Endothelial cell of umbilical vein (primary cell): ENCODE results near the gene MBOAT2. TPM values are rescaled to one million over a fixed set of nuclear protein-coding genes. Genes with fewer than 3 reads are reported as not detected.

Experiments
- BruUV-seq: library from RNA; stranded (reverse); fragments of 400-500 nt; replicated peaks from 2 replicates; lab custom pipeline; 2021; lab: Mats Ljungman, UMichigan
- CTCF ChIA-PET: fragments of 300-600, 350-600 bp; sonication (Branson Sonifier 250); formaldehyde crosslinking; loops from one replicate; lab custom pipeline; 2021; ENCODE audit warnings: antibody characterized with exemption, inconsistent platforms; lab: Charles Lee
- POLR2A ChIA-PET: fragments of 300-600, 350-600 bp; sonication (Branson Sonifier 250); formaldehyde crosslinking; loops from one replicate; lab custom pipeline; 2021; ENCODE audit warnings: antibody characterized with exemption, inconsistent platforms; lab: Charles Lee
- DNase-seq: peaks from one replicate; pipeline ENCODE4 v3.0.0-alpha.2; 2011; ENCODE audit warnings: low read depth, low spot score
- FAIRE-seq: peaks from 2 replicates; lab custom pipeline; 2011; peaks lifted over from hg19 to GRCh38; lab: Jason Lieb, UNC
- H2AFZ ChIP-seq: 2 replicates; pipeline ENCODE4 v1.6.0; 2012; ENCODE audit warnings: low read depth, low read length, control low read depth, inconsistent platforms
- H3K27ac ChIP-seq: 2 replicates; pipeline ENCODE4 v1.5.1; 2011; ENCODE audit warnings: low read depth, mild to moderate bottlenecking, control low read depth, low read length, moderate library complexity; ENCODE audit not compliant: insufficient read depth
- H3K27me3 ChIP-seq, 2 experiments: 2 replicates each; pipeline versions ENCODE4 v1.6.0 to v1.6.1; 2011; ENCODE audit warnings: low read length in 2 of 2, mixed read lengths in 1 of 2; ENCODE audit not compliant: control insufficient read depth in 2 of 2, insufficient read depth in 2 of 2
- H3K36me3 ChIP-seq, 2 experiments: 2 replicates in 1 of 2; 3 replicates in 1 of 2; pipeline ENCODE4 v1.5.1; 2011; ENCODE audit warnings: low read length in 2 of 2, mild to moderate bottlenecking in 1 of 2, moderate library complexity in 1 of 2; ENCODE audit not compliant: control insufficient read depth in 2 of 2, insufficient read depth in 2 of 2; ENCODE audit errors: extremely low read depth in 1 of 2
- H3K4me1 ChIP-seq: 3 replicates; pipeline ENCODE4 v1.5.1; 2011; ENCODE audit warnings: mild to moderate bottlenecking, low read length; ENCODE audit not compliant: control insufficient read depth, insufficient read depth; ENCODE audit errors: extremely low read depth
- H3K4me2 ChIP-seq: 2 replicates; pipeline ENCODE4 v1.6.1; 2011; ENCODE audit warnings: low read length, control low read depth, mixed read lengths; ENCODE audit not compliant: insufficient read depth
- H3K4me3 ChIP-seq, 3 experiments: fragments of 200-600 bp in 1 of 3; sonication (generic), shearing (Covaris generic) in 1 of 3; replicated peaks in 1 of 3; 2 replicates each; pipeline ENCODE4 v1.5.1; 2011 to 2016; ENCODE audit warnings: control low read depth in 3 of 3, low read length in 3 of 3, mild to moderate bottlenecking in 2 of 3, inconsistent platforms in 1 of 3, low read depth in 1 of 3, moderate library complexity in 1 of 3; ENCODE audit not compliant: insufficient read depth in 1 of 3
- H3K79me2 ChIP-seq: 2 replicates; pipeline ENCODE4 v1.6.0; 2012; ENCODE audit warnings: low read length, inconsistent platforms; ENCODE audit not compliant: control insufficient read depth, insufficient read depth
- H3K9ac ChIP-seq: replicated peaks from 2 replicates; pipeline ENCODE3; 2011; ENCODE audit warnings: low read length, control low read depth; ENCODE audit not compliant: insufficient read depth; ENCODE audit errors: extremely low read depth
- H3K9me1 ChIP-seq: replicated peaks from 3 replicates; pipeline ENCODE4 v1.6.0; 2011; ENCODE audit warnings: mild to moderate bottlenecking, low read length; ENCODE audit not compliant: control insufficient read depth, insufficient read depth; ENCODE audit errors: extremely low read depth
- H3K9me3 ChIP-seq: replicated peaks from 2 replicates; pipeline ENCODE4 v1.5.1; 2012; ENCODE audit warnings: low read length, inconsistent platforms; ENCODE audit not compliant: control insufficient read depth, insufficient read depth
- H4K20me1 ChIP-seq: replicated peaks from 2 replicates; pipeline ENCODE3; 2011; ENCODE audit warnings: mild to moderate bottlenecking, low read length; ENCODE audit not compliant: control insufficient read depth, insufficient read depth; ENCODE audit errors: extremely low read depth
- CTCF ChIP-seq, 2 donors: IDR thresholded peaks; 1 replicate in 1 of 2; 2 replicates in 1 of 2; pipeline ENCODE4 v1.5.1; 2011; ENCODE audit warnings: low read length in 2 of 2, mild to moderate bottlenecking in 2 of 2, moderate library complexity in 2 of 2, control low read depth in 1 of 2, inconsistent platforms in 1 of 2, low read depth in 1 of 2; ENCODE audit not compliant: insufficient read depth in 1 of 2; ENCODE audit errors: extremely low read depth in 1 of 2
- EZH2 ChIP-seq: IDR thresholded peaks from 2 replicates; pipeline ENCODE4 v1.6.1; 2012; ENCODE audit warnings: borderline replicate concordance, low read depth, mild to moderate bottlenecking, moderate library complexity, low read length, inconsistent platforms; ENCODE audit not compliant: severe bottlenecking
- FOS ChIP-seq: IDR thresholded peaks from 2 replicates; pipeline ENCODE4 v1.6.1; 2011; ENCODE audit warnings: mild to moderate bottlenecking, low read length, moderate library complexity, borderline replicate concordance; ENCODE audit not compliant: insufficient read depth
- JUN ChIP-seq: IDR thresholded peaks from 2 replicates; pipeline ENCODE4 v1.6.1; 2011; ENCODE audit warnings: borderline replicate concordance, low read depth; ENCODE audit not compliant: insufficient read length, insufficient read depth
- MAX ChIP-seq: IDR thresholded peaks from 2 replicates; pipeline ENCODE4 v1.6.1; 2011; ENCODE audit not compliant: insufficient read depth, insufficient read length
- POLR2A ChIP-seq: IDR thresholded peaks from 2 replicates; pipeline ENCODE4 v1.6.1; 2012; ENCODE audit warnings: low read depth, mild to moderate bottlenecking, control low read depth, low read length
- POLR2AphosphoS5 ChIP-seq: IDR thresholded peaks from 2 replicates; pipeline ENCODE4 v1.6.1; 2012; ENCODE audit warnings: low read depth, mild to moderate bottlenecking, control low read depth, low read length, moderate library complexity; ENCODE audit not compliant: insufficient read depth
- dilution Hi-C: fragments of 300-500 bp; cut with MboI; formaldehyde crosslinking; loops from one replicate; pipeline ENCODE4 v1.15.0; 2019; ENCODE audit warnings: low sequenced_read_pairs; ENCODE audit not compliant: extremely low pct_ligation_motif_present
- intact Hi-C: fragments of 100-400 bp; cut with micrococcal nuclease; formaldehyde crosslinking; loops from one replicate; pipeline ENCODE4 v1.10.0; 2022
- polyA plus RNA-seq, 4 experiments: library from polyadenylated mRNA; depleted of rRNA in 3 of 4; stranded (reverse) in 3 of 4; unstranded in 1 of 4; fragments of >200 nt; gene quantifications; 2 replicates each; pipeline versions ENCODE4 v1.2.1 to v1.2.3, GENCODE V29; 2011 to 2012; ENCODE audit warnings: missing spikeins in 1 of 4
- total RNA-seq: library from RNA; stranded (reverse); gene quantifications from 2 replicates; pipeline ENCODE4 v1.2.3, GENCODE V29; 2021

The MBOAT2 gene
- total and polyA plus RNA-seq, 2 donors (not counting 3 experiments of a cell fraction or from before 2014, with no cell fraction given): 10.9 to 22.1 TPM

GRCh38 chr2:8836971-8837794 lies 166.3 kb downstream of the MBOAT2 start, which contains the start of gene KIDINS220:
Gene KIDINS220, minus strand, starts transcription at chr2:8837613. Its CDS starts 10,520 bp downstream, at chr2:8827093.
- DNase-seq (peak; percentile 85), FAIRE-seq (peak; percentile 79)
- peaks cover 40% of the 10 kb centered on the region for H3K79me2 ChIP-seq
- no peaks in the 10 kb centered on the region for H3K9me3 ChIP-seq
- ChIA-PET CTCF (interaction anchor here (1.2 kb wide), 1 partner anchor 13 kb away, joined by 4 read pairs; no protein-coding TSS in a partner anchor), POLR2A (interaction anchor here (0.7 kb wide), 1 partner anchor 78 kb away, joined by 3 read pairs; no protein-coding TSS in a partner anchor)
- H3K4me1 ChIP-seq: peaks cover 9% of the 10 kb centered on the region
- H3K27me3 ChIP-seq: peaks cover 0 to 2% of the 10 kb centered on the region in 2 experiments
- TF ChIP-seq MAX (peak; percentile 79), JUN (no peak), POLR2A (peak; percentile 92), FOS (no peak), POLR2AphosphoS5 (peak; percentile 93), CTCF (IDR thresholded peaks at IDR 0.05; ENCODE audit: extremely low read depth in 1 of 2, insufficient read depth in 1 of 2, low read depth in 1 of 2, low read length in 2 of 2) (no peak), EZH2 (no peak)
- peak within 1 kb of the TSS; percentile 80 for H3K4me2 ChIP-seq
- intact Hi-C loops: no loop called here
- H4K20me1 ChIP-seq: peaks cover 3% of the 10 kb centered on the region
- H3K27ac ChIP-seq: peak within 1 kb of the TSS; percentile 20
- H3K4me3 ChIP-seq: peak within 1 kb of the TSS; percentile 97 to 100 (median 97)
- dilution Hi-C loops: no loop called here
- no peaks in the 10 kb centered on the region for H3K9me1 ChIP-seq
- peak within 1 kb of the TSS; percentile 100 for H2AFZ ChIP-seq
- H3K36me3 ChIP-seq: no peaks in the 10 kb centered on the region
- peak within 1 kb of the TSS; percentile 82 for H3K9ac ChIP-seq
- BruUV-seq: no TSS peak
